GM03348 (cell line): ENCODE measurements around the gene PTBP3.

Source experiments
- DNase-seq: peaks from one replicate; pipeline ENCODE4 v3.0.0; 2012; ENCODE audit warnings: low spot score

The PTBP3 gene

DNA sequence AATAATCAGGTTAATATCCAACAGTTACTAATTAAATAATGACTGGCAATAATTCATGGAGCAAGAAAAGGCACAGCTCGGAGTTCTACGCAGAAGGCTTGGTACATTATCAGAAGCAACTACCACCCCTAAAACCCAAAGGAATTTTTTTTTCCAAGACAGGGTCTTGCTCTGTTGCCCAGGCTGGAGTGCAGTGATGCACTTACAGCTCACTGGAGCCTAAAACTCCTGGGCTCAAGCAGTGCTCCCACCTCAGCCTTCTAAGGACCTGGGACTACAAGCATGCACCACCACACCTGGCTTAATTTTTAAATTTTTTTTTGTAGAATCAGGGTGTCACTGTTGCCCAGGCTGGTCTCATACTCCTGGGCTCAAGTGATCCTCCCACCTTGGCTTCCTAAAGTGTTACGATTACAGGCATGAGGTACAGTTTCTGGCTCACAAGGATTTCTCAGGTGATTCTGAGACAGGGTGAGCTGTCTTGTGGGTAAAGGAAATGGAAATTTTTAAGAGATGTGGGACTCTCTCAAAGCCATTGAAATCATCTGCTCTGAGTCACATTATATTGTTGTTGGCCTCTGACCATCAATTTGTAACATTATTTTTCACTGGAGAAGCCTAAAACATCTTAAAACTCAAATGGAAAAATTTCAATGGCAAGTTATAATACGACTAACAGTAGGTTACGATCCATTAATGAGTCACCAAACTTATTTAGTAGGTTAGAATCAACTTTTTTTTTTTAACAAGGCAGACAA lies 26.8 kb upstream of the PTBP3 start:
- peak; percentile 35 for DNase-seq

DNA sequence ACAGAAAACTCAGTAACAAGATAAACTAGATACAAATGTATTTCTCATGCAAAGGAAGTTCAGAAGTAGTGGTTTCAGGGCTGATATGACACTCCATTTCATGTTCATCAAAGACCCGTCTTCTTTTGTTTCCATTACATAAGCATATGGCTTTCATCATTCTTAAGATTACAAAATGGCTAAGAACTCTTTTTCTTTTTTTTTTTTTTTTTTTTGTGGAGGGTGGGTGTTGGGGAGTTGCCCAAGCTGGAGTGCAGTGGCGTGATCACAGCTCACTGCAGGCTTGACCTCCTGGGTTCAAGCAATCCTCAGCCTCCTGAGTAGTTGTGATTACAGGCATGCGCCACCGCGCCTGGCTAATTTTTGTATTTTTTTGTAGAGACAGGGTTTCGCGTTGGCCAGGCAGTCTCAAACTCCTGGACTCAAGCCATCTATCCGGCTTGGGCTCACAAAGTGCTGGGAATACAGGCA lies 22.0 kb upstream of the PTBP3 start:
- no peak for DNase-seq

DNA sequence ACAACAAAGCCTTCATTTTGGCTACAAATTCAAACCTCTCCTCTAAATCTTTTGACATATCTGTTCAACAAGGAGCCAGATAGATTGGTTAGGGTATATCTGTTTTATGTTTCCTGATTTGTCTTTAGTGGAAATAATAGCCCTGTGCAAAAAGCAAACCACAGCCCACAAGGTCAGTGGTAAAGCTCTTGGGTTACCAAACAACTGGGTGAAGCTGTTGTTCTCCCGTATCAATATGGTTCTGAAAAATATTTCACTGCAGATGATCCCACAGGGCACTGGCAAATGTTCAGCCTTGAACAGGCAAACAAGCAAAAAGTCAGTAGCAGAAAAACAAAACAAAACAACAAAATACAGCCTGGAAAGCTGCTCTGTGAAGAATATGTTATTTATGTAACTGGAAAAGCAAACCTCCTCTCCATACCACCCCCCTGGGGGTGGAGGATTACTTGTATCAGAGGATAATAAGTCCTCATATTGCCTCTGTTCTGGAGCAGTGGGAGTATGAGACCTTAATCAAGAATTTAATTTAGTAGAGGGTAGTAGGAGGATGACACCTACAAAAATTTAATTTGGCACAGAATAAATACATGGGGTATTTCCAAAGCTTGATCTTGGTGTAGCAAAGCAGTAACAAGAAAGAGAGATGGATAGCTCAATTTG lies 20.8 kb upstream of the PTBP3 start:
- no peak for DNase-seq

DNA sequence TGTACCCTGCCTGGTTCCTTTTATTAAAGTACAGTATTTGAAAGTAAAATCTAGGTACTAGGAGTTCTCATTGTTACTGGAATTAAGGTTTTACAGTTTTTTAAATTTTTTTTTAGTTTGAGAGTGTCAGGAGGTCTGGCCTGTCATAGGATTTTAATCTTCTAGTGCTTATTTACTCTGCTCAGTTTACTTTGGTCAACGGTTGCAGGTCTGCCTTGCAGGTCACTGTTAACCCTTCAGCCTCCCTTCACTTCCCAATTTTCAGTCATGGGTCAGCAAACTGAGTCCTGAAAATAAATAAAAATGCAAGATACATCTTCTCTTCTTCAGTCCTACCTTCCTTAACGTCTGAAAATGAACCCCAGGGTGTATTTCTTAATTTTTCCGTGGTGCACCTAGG lies 18.8 kb upstream of the PTBP3 start:
- no peak for DNase-seq

DNA sequence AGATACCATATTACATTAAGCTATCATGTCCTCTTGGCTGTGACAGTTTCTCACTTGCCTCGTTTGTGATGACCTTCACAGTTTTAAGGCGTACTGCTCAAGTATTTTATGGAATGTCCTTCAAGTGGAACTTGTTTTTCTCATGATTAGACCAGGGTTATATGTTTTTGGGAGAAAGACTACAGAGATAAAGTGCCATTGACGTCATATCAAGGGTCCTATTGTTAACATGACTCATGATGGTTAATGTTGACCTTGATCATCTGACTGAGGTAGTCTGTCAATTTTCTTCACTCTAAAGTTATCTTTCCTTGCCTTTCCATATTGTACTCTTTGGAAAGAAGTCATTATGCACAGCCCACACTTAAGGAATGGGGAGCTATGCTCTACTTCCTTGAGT lies 17.8 kb upstream of the PTBP3 start:
- DNase-seq, result no peak

DNA sequence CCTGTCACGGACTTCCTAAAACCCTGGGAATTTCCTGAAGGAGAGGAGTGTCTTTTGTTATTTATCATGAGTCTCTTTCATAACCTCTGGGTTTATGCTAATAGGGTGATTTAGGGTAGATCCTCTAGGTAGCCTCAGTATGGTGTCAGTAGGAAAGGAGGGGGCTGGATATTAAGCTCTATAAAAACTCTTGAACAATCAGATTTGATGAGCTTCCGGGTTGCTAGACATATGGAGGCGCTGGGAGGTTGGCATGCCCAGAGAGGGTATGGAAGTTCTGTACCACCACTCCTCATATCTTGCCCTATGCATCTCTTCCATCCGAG lies 15.6 kb upstream of the PTBP3 start:
- no peak for DNase-seq

DNA sequence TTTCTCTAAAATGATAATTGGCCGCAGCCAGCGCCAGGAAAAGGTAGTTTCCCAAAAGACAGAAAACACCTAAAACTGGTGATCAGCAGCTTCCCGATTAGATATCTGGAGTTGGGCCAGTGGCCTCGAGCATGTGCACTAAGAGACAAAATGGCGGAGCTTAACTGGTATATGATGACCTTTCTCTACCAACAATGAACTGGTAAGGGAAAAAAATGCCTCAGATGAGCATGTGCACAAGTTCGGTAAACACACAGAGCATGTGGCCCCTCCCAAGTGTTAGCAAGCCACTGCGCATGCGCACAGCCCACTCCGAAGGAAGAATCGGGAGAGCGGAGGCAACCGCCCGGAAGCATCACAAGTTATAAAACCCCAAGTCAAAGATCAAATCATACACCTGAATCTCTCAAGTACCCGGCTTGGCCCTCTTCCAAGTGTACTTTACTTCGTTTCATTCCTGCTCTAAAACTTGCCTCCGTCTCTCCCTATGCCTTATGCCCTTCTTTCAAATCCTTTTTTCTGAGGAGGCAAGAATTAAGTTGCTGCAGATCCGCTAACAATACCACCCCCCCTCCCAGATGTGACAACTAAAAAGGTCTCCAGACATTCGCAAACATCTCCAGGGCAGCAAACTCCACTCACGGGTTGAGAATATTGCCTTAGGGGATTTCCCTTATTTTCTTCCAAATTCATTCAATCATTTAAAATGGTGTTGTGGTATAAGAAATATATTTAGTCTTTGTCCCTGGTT lies 15.0 kb upstream of the PTBP3 start:
- DNase-seq, result peak; percentile 83

DNA sequence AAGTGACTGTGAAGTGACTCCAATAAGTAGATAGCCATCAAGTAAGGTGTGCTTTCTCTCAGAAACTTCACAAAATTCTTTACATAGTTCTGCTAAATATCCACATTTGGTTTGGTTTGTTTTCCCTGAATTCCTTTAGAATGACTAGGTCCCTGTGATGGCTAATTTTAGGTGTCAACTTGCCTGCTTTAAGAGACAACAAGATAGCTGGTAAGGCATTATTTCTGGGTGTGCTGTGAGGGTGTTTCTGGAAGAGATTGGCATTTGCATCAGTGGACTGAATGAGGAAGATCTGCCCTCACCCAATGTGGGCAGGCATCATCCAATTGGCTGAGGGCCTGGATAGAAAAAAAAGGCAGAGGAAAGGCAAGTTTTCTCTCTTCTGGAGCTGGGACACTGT lies 8.3 kb upstream of the PTBP3 start:
- peak; percentile 41 for DNase-seq

DNA sequence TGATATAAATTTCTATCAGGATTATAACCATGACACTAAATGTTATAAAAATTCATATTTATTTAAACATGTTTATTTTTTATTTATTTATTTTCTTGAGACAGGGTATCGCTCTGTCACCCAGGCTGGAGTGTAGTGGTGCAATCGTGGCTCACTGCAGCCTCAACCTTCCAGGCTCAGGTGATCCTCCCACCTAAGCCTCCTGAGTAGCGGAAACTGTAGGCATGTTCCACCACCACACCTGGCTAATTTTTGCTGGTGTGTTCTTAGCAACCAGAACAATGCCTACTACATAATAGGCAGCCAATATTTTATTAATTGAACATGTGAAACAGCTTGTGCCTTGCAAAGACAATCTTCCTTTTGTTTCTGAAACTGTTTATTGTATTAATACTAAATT lies 6.5 kb upstream of the PTBP3 start:
- no peak for DNase-seq

DNA sequence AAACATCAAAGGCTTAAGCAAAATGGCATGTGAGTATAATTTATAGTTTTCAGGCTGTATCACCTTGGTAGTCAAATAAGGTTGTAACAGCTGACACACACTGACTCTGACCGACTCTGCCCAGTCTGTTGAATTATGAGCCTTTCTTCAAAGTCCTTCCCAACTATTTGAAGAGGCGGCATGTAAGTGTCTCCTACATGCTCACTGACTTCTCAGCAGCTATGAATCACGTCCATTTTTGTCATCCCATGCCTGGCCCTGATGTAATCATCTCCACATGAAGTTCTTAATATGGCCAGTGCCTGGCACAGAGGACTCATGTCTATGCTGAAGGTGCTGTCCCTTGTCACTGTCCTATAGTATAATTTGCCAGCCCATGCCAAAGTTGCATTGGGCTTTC lies 5.1 kb upstream of the PTBP3 start:
- DNase-seq, result peak; percentile 70

DNA sequence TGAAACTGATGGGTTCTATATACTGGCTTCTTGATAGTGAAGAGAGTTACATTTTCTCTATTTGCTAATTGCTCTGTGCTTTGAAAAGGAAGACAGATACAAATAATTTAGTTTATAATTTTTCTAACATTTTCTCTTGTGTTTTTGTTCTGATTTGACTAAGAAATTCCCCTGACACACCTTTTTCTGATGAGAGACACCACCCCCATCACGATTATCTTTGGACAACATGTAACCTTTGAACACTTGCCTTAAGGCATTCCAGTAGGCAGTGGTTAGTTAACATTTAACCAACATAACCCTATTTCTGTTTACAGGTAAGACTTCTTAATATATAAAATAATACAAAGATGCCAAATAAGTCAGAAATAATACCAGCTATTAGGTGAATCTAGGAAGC lies 4.1 kb upstream of the PTBP3 start:
- no peak for DNase-seq

DNA sequence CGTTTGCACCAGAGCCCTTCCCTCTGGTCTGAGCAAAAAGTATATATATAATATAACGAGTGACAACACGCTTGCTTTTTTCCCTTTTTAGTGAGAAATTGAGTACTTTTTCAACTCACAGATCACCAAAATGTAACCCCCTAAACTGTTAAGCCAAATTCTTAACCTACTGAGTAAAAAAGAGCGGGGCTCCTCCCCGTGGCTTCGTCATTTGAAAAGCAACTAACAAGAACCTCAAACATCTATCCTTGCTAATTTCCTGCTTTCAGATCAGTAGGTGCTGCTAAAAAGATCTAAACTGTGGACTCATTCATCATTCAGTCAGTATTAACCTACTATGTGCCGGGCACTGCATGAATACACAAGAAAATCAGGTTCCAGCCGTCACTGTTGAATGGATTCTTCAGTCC lies 1.0 kb upstream of the PTBP3 start:
- peak; percentile 43 for DNase-seq

DNA sequence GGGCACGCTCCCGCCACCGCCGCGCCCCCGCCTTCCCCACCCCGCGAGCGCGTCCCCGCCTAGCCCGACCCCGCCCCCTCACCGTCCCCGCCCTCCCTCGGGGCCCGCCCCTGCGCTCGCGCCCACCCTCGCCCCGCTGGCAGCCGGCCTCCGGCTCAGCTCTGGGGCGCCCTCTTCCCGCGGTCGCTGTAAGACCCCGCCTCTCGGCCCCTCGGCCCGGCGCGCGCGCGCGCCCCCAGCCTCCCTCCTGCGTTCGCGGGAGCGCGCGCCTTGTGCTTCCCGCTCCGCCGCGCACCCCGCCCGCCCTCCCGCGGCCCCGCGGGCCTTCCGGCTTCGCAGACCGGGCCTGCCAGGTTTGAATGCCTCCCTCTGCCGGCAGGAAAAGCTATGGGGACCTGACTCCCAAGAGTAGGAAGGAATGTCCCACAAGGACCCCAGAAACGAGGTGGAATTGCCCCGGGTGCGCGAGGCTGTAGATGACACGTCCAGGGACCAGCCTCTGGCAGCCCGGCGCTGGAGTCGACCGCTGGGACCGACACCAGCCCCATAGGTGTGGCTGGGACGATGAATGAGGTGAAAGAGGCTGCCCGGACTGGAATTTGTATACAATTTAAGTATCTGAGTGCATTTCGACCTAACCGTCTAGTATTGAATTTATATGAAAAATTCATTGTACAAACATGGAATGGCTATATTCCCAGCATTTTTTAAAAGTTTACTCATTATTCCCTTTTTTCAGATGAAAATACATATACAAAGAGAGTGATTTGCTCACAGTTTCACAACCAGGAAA lies 416 bp upstream of the PTBP3 start:
- peak; percentile 99 for DNase-seq

DNA sequence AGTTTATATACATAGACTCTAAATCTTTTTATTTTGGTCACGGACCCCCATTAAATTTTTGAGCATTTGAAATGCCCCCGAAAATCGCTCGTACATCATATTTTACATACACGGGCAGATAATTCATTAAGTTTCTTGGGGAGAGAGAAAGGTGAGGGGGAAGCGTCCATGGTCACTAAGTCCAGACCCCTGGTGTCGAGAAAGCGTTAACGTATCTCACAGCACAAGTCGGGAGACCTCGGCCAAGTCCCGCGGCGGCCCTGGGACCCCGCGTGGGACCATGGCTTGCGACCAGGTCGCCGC lies 794 bp downstream of the PTBP3 start:
- DNase-seq, result no peak

DNA sequence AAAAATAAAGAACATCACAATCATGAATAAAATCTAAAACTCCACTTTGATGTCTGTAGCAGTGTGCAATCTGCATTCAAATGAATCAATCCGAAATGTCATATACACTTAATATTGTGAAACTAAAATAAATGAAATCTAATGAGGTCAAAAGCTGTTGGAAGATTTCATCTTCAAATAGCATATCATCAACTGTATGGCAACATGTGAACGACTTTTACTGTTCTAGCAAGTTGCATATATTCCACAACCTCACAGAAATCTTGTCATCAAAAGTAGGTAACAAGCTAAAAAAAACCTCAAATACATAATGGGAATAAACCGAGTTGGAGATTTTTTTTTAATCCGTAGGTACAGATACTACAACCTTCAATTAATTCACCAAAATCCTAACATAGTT lies 1.2 kb downstream of the PTBP3 start:
- DNase-seq, result no peak

DNA sequence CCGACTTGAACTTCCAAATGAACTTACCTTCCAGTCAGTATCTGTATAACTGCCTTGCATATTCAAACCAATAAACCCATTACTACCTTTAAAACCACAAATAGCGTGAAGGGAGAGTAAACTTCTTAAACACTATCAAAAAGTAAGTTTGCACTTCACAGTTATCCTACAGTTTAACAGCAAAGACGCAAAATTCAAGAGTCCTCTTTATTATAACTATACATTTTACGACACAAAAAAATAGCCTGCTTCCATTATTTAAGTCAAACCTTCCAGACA lies 1.8 kb downstream of the PTBP3 start:
- DNase-seq, result no peak

DNA sequence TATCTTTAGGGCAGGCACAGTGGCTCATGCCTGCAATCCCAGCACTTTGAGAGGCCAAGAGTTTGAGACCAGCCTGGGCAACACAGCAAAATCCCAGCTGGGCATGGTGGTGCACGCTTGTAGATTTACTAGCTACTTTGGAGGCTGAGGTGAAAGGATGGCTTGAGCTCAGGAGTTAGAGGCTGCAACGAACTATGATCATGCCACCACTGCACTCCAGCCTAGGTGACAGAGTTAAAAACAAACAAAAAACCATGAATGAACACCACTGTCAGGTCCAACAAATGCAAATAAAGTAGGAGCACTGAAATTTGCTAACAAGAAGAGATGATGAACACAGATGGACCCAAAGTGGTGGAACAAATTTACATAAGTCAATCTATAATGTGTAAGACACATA lies 4.9 kb downstream of the PTBP3 start:
- no peak for DNase-seq

DNA sequence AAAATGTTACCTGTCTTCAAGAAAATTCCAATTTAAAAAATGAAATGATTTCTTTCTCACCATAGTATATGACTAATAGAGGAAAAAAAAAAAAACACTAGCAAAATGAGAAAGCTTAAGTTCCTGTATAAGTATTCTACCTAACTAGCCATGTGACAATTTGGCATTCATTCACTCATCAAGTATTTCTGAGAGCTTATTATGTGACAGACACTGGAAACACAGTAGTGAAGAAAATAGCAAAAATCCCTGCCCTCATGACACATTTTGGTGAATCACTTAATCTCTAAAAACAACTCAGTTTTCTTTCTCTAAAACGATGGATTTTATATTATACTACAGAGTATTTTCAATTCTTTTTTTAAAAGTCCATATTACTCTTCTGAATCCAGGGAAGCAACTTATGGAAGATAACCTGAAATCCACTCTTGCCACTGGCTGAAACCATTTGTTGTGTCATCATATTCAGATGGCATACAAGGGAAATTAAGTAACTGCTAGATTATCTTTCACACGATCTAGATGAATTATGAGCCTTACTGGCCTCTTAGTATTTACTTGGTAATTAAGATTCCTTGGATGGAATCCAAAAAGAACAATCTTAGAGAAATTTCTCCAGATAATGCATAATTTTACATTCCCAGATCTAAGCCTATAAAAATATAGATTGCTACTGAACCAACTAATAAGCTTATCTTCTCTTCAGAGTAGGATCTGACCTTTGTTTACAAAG lies 5.5 kb downstream of the PTBP3 start:
- no peak for DNase-seq

DNA sequence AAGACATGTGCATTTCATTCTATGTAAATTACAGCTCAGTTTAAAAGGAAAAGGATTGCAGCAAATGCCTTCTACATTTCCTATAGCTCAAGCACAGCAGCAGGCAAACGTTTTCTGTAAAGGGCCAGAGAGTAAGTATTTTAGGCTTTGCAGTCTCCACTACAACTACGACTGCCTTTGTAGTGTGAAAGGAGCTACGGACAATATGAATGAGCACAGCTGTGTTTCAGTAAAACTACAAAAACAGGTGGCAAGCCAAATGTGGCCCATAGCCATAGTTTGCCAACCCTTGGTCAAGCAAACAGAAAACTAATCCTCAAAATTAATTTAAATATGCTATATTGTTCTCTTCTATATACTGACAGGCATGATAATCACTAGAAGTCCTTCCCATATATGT lies 7.2 kb downstream of the PTBP3 start:
- no peak for DNase-seq

DNA sequence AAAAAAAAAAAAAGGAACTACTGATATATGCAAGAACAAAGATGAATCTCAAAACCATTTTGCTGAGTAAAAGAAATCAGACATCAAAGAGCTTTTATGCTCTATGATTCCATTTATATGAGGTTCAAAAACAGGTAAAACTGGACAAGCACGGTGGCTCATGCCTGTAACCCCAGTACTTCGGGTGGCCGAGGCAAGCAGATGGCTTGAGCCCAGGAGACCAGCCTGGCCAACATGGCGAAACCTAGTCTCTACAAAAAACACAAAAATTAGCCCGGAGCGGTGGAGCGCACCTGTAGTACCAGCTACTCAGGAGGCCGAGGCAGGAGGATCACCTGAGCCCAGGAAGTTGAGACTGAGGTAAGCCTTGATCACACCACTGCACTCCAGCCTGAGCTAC lies 7.8 kb downstream of the PTBP3 start:
- no peak for DNase-seq

DNA sequence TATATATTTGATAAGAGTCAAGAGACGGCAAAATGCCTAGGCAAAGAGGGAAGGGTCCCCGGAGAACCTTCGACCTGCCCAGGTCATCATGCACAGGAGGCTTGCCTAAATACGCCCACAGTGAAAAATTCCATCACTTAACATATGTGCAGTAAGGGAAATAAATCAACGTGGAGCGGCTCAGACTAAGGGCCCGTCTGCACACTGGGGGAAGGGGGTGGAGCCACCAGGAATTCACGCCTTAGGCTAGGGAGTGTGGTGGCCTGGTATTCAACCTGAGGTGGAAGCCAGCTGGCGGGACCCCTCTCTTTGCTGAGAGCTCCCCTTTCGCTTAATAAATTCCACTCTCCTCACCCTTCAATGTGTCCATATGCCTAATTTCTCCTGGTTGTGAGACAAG lies 8.3 kb downstream of the PTBP3 start:
- DNase-seq, result no peak

DNA sequence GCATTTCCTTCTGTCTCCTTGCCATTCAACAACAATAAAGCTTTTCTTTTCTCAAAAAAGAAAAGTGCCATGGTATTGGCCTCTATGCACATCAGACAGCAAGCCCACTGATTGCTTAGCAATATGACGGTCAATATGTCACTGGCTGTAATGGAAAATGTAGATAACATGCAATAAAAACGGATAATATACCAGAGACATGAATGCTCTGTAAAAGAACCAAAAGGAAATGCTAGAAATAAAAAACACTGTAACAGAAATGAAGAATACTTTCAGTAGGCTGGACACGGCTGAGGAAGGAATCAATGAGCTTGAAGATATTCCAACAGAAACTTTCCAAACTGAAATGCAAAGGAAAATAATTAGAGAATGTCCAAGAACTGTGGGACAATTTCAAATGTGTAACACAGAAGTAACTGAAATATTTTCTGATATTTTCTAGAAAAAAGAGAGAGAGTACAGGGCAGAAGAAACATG lies 10.0 kb downstream of the PTBP3 start:
- DNase-seq, result no peak
